K562 (cell line): ENCODE results near the gene SAMD11. TPM values are rescaled to one million over a fixed set of nuclear protein-coding genes. Genes with fewer than 3 reads are reported as not detected.

ENCODE experiments used
- polyA plus RNA-seq, 8 experiments: library from polyadenylated mRNA; depleted of rRNA in 4 of 8; stranded (reverse) in 5 of 8; unstranded in 3 of 8; fragments of >200 nt; fragmentation: Nextera tagmentation in 2 of 8; fragmentation: Illumina TruSeq in 1 of 8; extraction: Ambion mirVana in 2 of 8; extraction: Trizol in 1 of 8; gene quantifications; 2 replicates each; pipeline versions ENCODE4 v1.2.1 to v1.2.3, GENCODE V29; 2011 to 2014; ENCODE audit warnings: inconsistent platforms in 1 of 8, missing spikeins in 1 of 8
- small RNA-seq: library from RNA; depleted of rRNA; stranded (forward); fragments of <200 nt; gene quantifications from one replicate; pipeline ENCODE3, GENCODE V24; 2014
- total RNA-seq, 7 experiments: library from RNA; depleted of rRNA in 6 of 7; stranded (reverse); fragments of >200 nt in 6 of 7; fragmentation: Illumina TruSeq in 2 of 7; extraction: Trizol in 2 of 7; gene quantifications; 2 replicates each; pipeline versions ENCODE4 v1.2.1 to v1.2.3, GENCODE V29; 2011 to 2021; ENCODE audit warnings: low replicate concordance in 1 of 7

The SAMD11 gene
- total and polyA plus RNA-seq, 9 of the 15 experiments (the other 6 are each of a cell fraction or from before 2014, with no cell fraction given): 0.07 to 0.82 (median 0.11) TPM; not detected in 2

Small RNA genes lying within 50 kb of the gene (small RNA-seq; reads per million reads assigned to genes)
- gene AL645608.4: not detected

Other genes starting within 250 kb of the SAMD11 start
Only the 7 nearest of the 11 such genes appear.
- 363 and 418 TPM in 2 replicates for gene NOC2L, start 35.3 kb downstream of the SAMD11 start, total RNA-seq (2014; rRNA removed)
- 111 and 128 TPM in 2 replicates for gene NOC2L, start 35.3 kb downstream of the SAMD11 start, total RNA-seq (2014; rRNA removed; fragmentation: Illumina TruSeq; extraction: Trizol)
- 214 and 216 TPM in 2 replicates for gene NOC2L, start 35.3 kb downstream of the SAMD11 start, total RNA-seq (2015; rRNA removed; fragmentation: Illumina TruSeq; extraction: Trizol)
- 407 and 410 TPM in 2 replicates for gene NOC2L, start 35.3 kb downstream of the SAMD11 start, total RNA-seq (2021)
- 86.6 and 118 TPM in 2 replicates for gene NOC2L, start 35.3 kb downstream of the SAMD11 start, polyA plus RNA-seq (2011; rRNA removed)
- gene NOC2L, start 35.3 kb downstream of the SAMD11 start, polyA plus RNA-seq (2014; fragmentation: Illumina TruSeq; extraction: Trizol): 200 and 279 TPM in 2 replicates
- 1 to 10 TPM; 4.0 to 9.7 TPM for gene NOC2L, start 35.3 kb downstream of the SAMD11 start, polyA plus RNA-seq (2014; fragmentation: Nextera tagmentation; extraction: Ambion mirVana)
- gene NOC2L, start 35.3 kb downstream of the SAMD11 start, polyA plus RNA-seq (2014; rRNA removed): 260 and 299 TPM in 2 replicates
- gene KLHL17, start 36.7 kb downstream of the SAMD11 start, total RNA-seq (2014; rRNA removed): 30.7 and 30.8 TPM in 2 replicates
- gene KLHL17, start 36.7 kb downstream of the SAMD11 start, total RNA-seq (2014; rRNA removed; fragmentation: Illumina TruSeq; extraction: Trizol): 1.5 and 2.9 TPM in 2 replicates
- 13.0 and 16.3 TPM in 2 replicates for gene KLHL17, start 36.7 kb downstream of the SAMD11 start, total RNA-seq (2015; rRNA removed; fragmentation: Illumina TruSeq; extraction: Trizol)
- gene KLHL17, start 36.7 kb downstream of the SAMD11 start, total RNA-seq (2021): 58.1 and 71.4 TPM in 2 replicates
- 18.6 and 49.7 TPM in 2 replicates for gene KLHL17, start 36.7 kb downstream of the SAMD11 start, polyA plus RNA-seq (2011; rRNA removed)
- gene KLHL17, start 36.7 kb downstream of the SAMD11 start, polyA plus RNA-seq (2014; fragmentation: Illumina TruSeq; extraction: Trizol): 7.2 and 22.1 TPM in 2 replicates
- under 1 TPM; 0.14 to 0.55 TPM for gene KLHL17, start 36.7 kb downstream of the SAMD11 start, polyA plus RNA-seq (2014; fragmentation: Nextera tagmentation; extraction: Ambion mirVana)
- 67.3 and 84.8 TPM in 2 replicates for gene KLHL17, start 36.7 kb downstream of the SAMD11 start, polyA plus RNA-seq (2014; rRNA removed)
- 0.09 and 0.69 TPM in 2 replicates for gene PLEKHN1, start 42.6 kb downstream of the SAMD11 start, total RNA-seq (2014; rRNA removed)
- gene PLEKHN1, start 42.6 kb downstream of the SAMD11 start, total RNA-seq (2014; rRNA removed; fragmentation: Illumina TruSeq; extraction: Trizol): 0.07 TPM in 1 of 2 replicates, not detected in the other
- gene PLEKHN1, start 42.6 kb downstream of the SAMD11 start, total RNA-seq (2015; rRNA removed; fragmentation: Illumina TruSeq; extraction: Trizol): 0.11 and 0.18 TPM in 2 replicates
- gene PLEKHN1, start 42.6 kb downstream of the SAMD11 start, total RNA-seq (2021): 1.2 and 1.5 TPM in 2 replicates
- gene PLEKHN1, start 42.6 kb downstream of the SAMD11 start, polyA plus RNA-seq (2011; rRNA removed): 0.13 and 0.34 TPM in 2 replicates
- 0.13 and 0.69 TPM in 2 replicates for gene PLEKHN1, start 42.6 kb downstream of the SAMD11 start, polyA plus RNA-seq (2014; fragmentation: Illumina TruSeq; extraction: Trizol)
- gene PLEKHN1, start 42.6 kb downstream of the SAMD11 start, polyA plus RNA-seq (2014; fragmentation: Nextera tagmentation; extraction: Ambion mirVana): not detected
- 0.52 and 0.80 TPM in 2 replicates for gene PLEKHN1, start 42.6 kb downstream of the SAMD11 start, polyA plus RNA-seq (2014; rRNA removed)
- gene PERM1, start 58.2 kb downstream of the SAMD11 start, total RNA-seq (2014; rRNA removed): not detected in 2 replicates
- not detected in 2 replicates for gene PERM1, start 58.2 kb downstream of the SAMD11 start, total RNA-seq (2014; rRNA removed; fragmentation: Illumina TruSeq; extraction: Trizol)
- not detected in 2 replicates for gene PERM1, start 58.2 kb downstream of the SAMD11 start, total RNA-seq (2015; rRNA removed; fragmentation: Illumina TruSeq; extraction: Trizol)
- gene PERM1, start 58.2 kb downstream of the SAMD11 start, total RNA-seq (2021): not detected in 2 replicates
- 0.04 TPM in 1 of 2 replicates, not detected in the other for gene PERM1, start 58.2 kb downstream of the SAMD11 start, polyA plus RNA-seq (2011; rRNA removed)
- gene PERM1, start 58.2 kb downstream of the SAMD11 start, polyA plus RNA-seq (2014; fragmentation: Illumina TruSeq; extraction: Trizol): not detected in 2 replicates
- not detected for gene PERM1, start 58.2 kb downstream of the SAMD11 start, polyA plus RNA-seq (2014; fragmentation: Nextera tagmentation; extraction: Ambion mirVana)
- not detected in 2 replicates for gene PERM1, start 58.2 kb downstream of the SAMD11 start, polyA plus RNA-seq (2014; rRNA removed)
- 41.4 and 49.2 TPM in 2 replicates for gene HES4, start 76.2 kb downstream of the SAMD11 start, total RNA-seq (2014; rRNA removed)
- gene HES4, start 76.2 kb downstream of the SAMD11 start, total RNA-seq (2014; rRNA removed; fragmentation: Illumina TruSeq; extraction: Trizol): 0.25 TPM in 1 of 2 replicates, not detected in the other
- gene HES4, start 76.2 kb downstream of the SAMD11 start, total RNA-seq (2015; rRNA removed; fragmentation: Illumina TruSeq; extraction: Trizol): 1.9 TPM in 2 replicates
- 40.5 and 44.3 TPM in 2 replicates for gene HES4, start 76.2 kb downstream of the SAMD11 start, total RNA-seq (2021)
- gene HES4, start 76.2 kb downstream of the SAMD11 start, polyA plus RNA-seq (2011; rRNA removed): 5.3 and 10.4 TPM in 2 replicates
- gene HES4, start 76.2 kb downstream of the SAMD11 start, polyA plus RNA-seq (2014; fragmentation: Illumina TruSeq; extraction: Trizol): 0.21 and 0.61 TPM in 2 replicates
- gene HES4, start 76.2 kb downstream of the SAMD11 start, polyA plus RNA-seq (2014; fragmentation: Nextera tagmentation; extraction: Ambion mirVana): not detected
- 33.7 and 43.7 TPM in 2 replicates for gene HES4, start 76.2 kb downstream of the SAMD11 start, polyA plus RNA-seq (2014; rRNA removed)
- gene ISG15, start 89.6 kb downstream of the SAMD11 start, total RNA-seq (2014; rRNA removed): 58.3 and 70.7 TPM in 2 replicates
- 0.40 and 0.54 TPM in 2 replicates for gene ISG15, start 89.6 kb downstream of the SAMD11 start, total RNA-seq (2014; rRNA removed; fragmentation: Illumina TruSeq; extraction: Trizol)
- 10.8 and 11.6 TPM in 2 replicates for gene ISG15, start 89.6 kb downstream of the SAMD11 start, total RNA-seq (2015; rRNA removed; fragmentation: Illumina TruSeq; extraction: Trizol)
- 31.1 and 32.5 TPM in 2 replicates for gene ISG15, start 89.6 kb downstream of the SAMD11 start, total RNA-seq (2021)
- 14.5 and 15.7 TPM in 2 replicates for gene ISG15, start 89.6 kb downstream of the SAMD11 start, polyA plus RNA-seq (2011; rRNA removed)
- 2.6 and 12.8 TPM in 2 replicates for gene ISG15, start 89.6 kb downstream of the SAMD11 start, polyA plus RNA-seq (2014; fragmentation: Illumina TruSeq; extraction: Trizol)
- gene ISG15, start 89.6 kb downstream of the SAMD11 start, polyA plus RNA-seq (2014; fragmentation: Nextera tagmentation; extraction: Ambion mirVana): 10 to 100 TPM in 1 of 2 experiments, 1 to 10 TPM in 1; 7.2 to 12.2 TPM
- gene ISG15, start 89.6 kb downstream of the SAMD11 start, polyA plus RNA-seq (2014; rRNA removed): 50.8 and 56.1 TPM in 2 replicates
- gene AGRN, start 96.2 kb downstream of the SAMD11 start, total RNA-seq (2014; rRNA removed): 29.5 and 37.2 TPM in 2 replicates
- gene AGRN, start 96.2 kb downstream of the SAMD11 start, total RNA-seq (2014; rRNA removed; fragmentation: Illumina TruSeq; extraction: Trizol): 4.5 and 4.9 TPM in 2 replicates
- gene AGRN, start 96.2 kb downstream of the SAMD11 start, total RNA-seq (2015; rRNA removed; fragmentation: Illumina TruSeq; extraction: Trizol): 12.0 and 13.2 TPM in 2 replicates
- 89.7 and 111 TPM in 2 replicates for gene AGRN, start 96.2 kb downstream of the SAMD11 start, total RNA-seq (2021)
- gene AGRN, start 96.2 kb downstream of the SAMD11 start, polyA plus RNA-seq (2011; rRNA removed): 18.1 and 39.0 TPM in 2 replicates
- gene AGRN, start 96.2 kb downstream of the SAMD11 start, polyA plus RNA-seq (2014; fragmentation: Illumina TruSeq; extraction: Trizol): 19.2 and 34.8 TPM in 2 replicates
- gene AGRN, start 96.2 kb downstream of the SAMD11 start, polyA plus RNA-seq (2014; fragmentation: Nextera tagmentation; extraction: Ambion mirVana): under 1 TPM; 0.04 to 0.06 TPM
- gene AGRN, start 96.2 kb downstream of the SAMD11 start, polyA plus RNA-seq (2014; rRNA removed): 49.3 and 67.7 TPM in 2 replicates